H9 (cell line): ENCODE data around the gene RNF186. TPM values are rescaled to one million over a fixed set of nuclear protein-coding genes. Genes with fewer than 3 reads are reported as not detected.

Source experiments
- DNase-seq: peaks from one replicate; pipeline ENCODE4 v3.0.0-alpha.2; 2017
- H2AFZ ChIP-seq: one replicate; pipeline ENCODE4 v1.6.1; 2013; ENCODE audit warnings: mild to moderate bottlenecking, low read length, control low read depth, moderate library complexity
- H2AK5ac ChIP-seq: 2 replicates; pipeline ENCODE4 v1.6.1; 2013; ENCODE audit warnings: low read length, control low read depth, mixed read lengths; ENCODE audit not compliant: insufficient read length
- H2BK120ac ChIP-seq: one replicate; pipeline ENCODE4 v1.6.1; 2013; ENCODE audit warnings: low read depth, mild to moderate bottlenecking, low read length, control low read depth, inconsistent platforms; ENCODE audit not compliant: poor library complexity, severe bottlenecking
- H2BK12ac ChIP-seq: 2 replicates; pipeline ENCODE4 v1.6.1; 2013; ENCODE audit warnings: low read length, control low read depth, mixed read lengths, low read depth; ENCODE audit not compliant: insufficient read length
- H2BK15ac ChIP-seq: 2 replicates; pipeline ENCODE4 v1.6.1; 2013; ENCODE audit warnings: low read depth, low read length, control low read depth
- H2BK20ac ChIP-seq: one replicate; pipeline ENCODE4 v1.6.1; 2013; ENCODE audit warnings: low read depth, mild to moderate bottlenecking, low read length, control low read depth, inconsistent platforms; ENCODE audit not compliant: poor library complexity, severe bottlenecking
- H2BK5ac ChIP-seq: 2 replicates; pipeline ENCODE4 v1.6.1; 2013; ENCODE audit warnings: low read length, control low read depth, mixed read lengths; ENCODE audit not compliant: insufficient read length
- H3K14ac ChIP-seq: 2 replicates; pipeline ENCODE4 v1.6.1; 2013; ENCODE audit warnings: low read length, control low read depth; ENCODE audit not compliant: insufficient read depth
- H3K18ac ChIP-seq: 2 replicates; pipeline ENCODE4 v1.6.1; 2013; ENCODE audit warnings: low read depth, mild to moderate bottlenecking, mixed read lengths, low read length, control low read depth; ENCODE audit not compliant: insufficient read length
- H3K23ac ChIP-seq: 2 replicates; pipeline ENCODE4 v1.6.1; 2013; ENCODE audit warnings: low read length, control low read depth, mixed read lengths, low read depth; ENCODE audit not compliant: insufficient read length
- H3K23me2 ChIP-seq: 2 replicates; pipeline ENCODE4 v1.6.1; 2013; ENCODE audit warnings: low read depth, mild to moderate bottlenecking, mixed read lengths, low read length, control low read depth; ENCODE audit not compliant: insufficient read length, poor library complexity, severe bottlenecking
- H3K27ac ChIP-seq: 2 replicates; pipeline ENCODE4 v1.5.1; 2013; ENCODE audit warnings: low read length, control low read depth, mixed read lengths, low read depth; ENCODE audit not compliant: insufficient read length
- H3K27me3 ChIP-seq: 2 replicates; pipeline ENCODE4 v1.6.1; 2013; ENCODE audit warnings: low read length, control low read depth, inconsistent platforms; ENCODE audit not compliant: insufficient read depth
- H3K4ac ChIP-seq: 2 replicates; pipeline ENCODE4 v1.6.1; 2013; ENCODE audit warnings: low read depth, mild to moderate bottlenecking, control low read depth, inconsistent platforms, low read length, moderate library complexity
- H3K4me1 ChIP-seq: 2 replicates; pipeline ENCODE4 v1.6.1; 2013; ENCODE audit warnings: low read length, control low read depth, inconsistent platforms; ENCODE audit not compliant: insufficient read depth
- H3K4me2 ChIP-seq: 2 replicates; pipeline ENCODE4 v1.6.1; 2013; ENCODE audit warnings: low read length, control low read depth, mixed read lengths; ENCODE audit not compliant: insufficient read length, insufficient read depth
- H3K56ac ChIP-seq: 2 replicates; pipeline ENCODE4 v1.6.1; 2013; ENCODE audit warnings: low read depth, mild to moderate bottlenecking, mixed read lengths, low read length, control low read depth; ENCODE audit not compliant: insufficient read length
- H3K79me1 ChIP-seq: 2 replicates; pipeline ENCODE4 v1.6.1; 2013; ENCODE audit warnings: low read depth, mild to moderate bottlenecking, moderate library complexity, low read length, control low read depth, inconsistent platforms; ENCODE audit not compliant: insufficient read depth, poor library complexity, severe bottlenecking
- H3K79me2 ChIP-seq: 2 replicates; pipeline ENCODE4 v1.6.1; 2013; ENCODE audit warnings: low read length, control low read depth, inconsistent platforms; ENCODE audit not compliant: insufficient read depth
- H3K9ac ChIP-seq: 2 replicates; pipeline ENCODE4 v1.6.1; 2013; ENCODE audit warnings: low read length, control low read depth, mixed read lengths; ENCODE audit not compliant: insufficient read length; ENCODE audit errors: extremely low read depth
- H3K9me3 ChIP-seq: one replicate; pipeline ENCODE4 v1.6.1; 2013; ENCODE audit warnings: low read depth, low read length, inconsistent platforms; ENCODE audit not compliant: control insufficient read depth
- H3T11ph ChIP-seq: one replicate; pipeline ENCODE4 v1.6.1; 2013; ENCODE audit warnings: mild to moderate bottlenecking, low read length, control low read depth, inconsistent platforms
- H4K20me1 ChIP-seq: one replicate; pipeline ENCODE4 v1.6.1; 2013; ENCODE audit not compliant: control insufficient read depth, insufficient read length, insufficient read depth
- H4K5ac ChIP-seq: 2 replicates; pipeline ENCODE4 v1.6.1; 2013; ENCODE audit warnings: low read depth, mild to moderate bottlenecking, mixed read lengths, low read length, control low read depth; ENCODE audit not compliant: insufficient read length
- H4K8ac ChIP-seq: replicated peaks from 2 replicates; pipeline ENCODE4 v1.6.1; 2013; ENCODE audit warnings: low read length, control low read depth, mixed read lengths, low read depth; ENCODE audit not compliant: insufficient read length
- H4K91ac ChIP-seq: 2 replicates; pipeline ENCODE4 v1.6.1; 2013; ENCODE audit warnings: low read depth, mild to moderate bottlenecking, moderate library complexity, mixed read lengths, low read length, control low read depth; ENCODE audit not compliant: insufficient read length
- H3K27ac Mint-ChIP-seq, 3 experiments: 2 replicates in 2 of 3; 3 replicates in 1 of 3; pipeline ENCODE4 v1.8.0; 2020 to 2021; ENCODE audit warnings: mixed read lengths in 3 of 3, mild to moderate bottlenecking in 1 of 3, moderate library complexity in 1 of 3
- H3K27me3 Mint-ChIP-seq: 2 replicates; pipeline ENCODE4 v1.8.0; 2021; ENCODE audit warnings: low read depth, mild to moderate bottlenecking, moderate library complexity, mixed read lengths
- H3K36me3 Mint-ChIP-seq, 3 experiments: 2 replicates in 2 of 3; 3 replicates in 1 of 3; pipeline ENCODE4 v1.8.0; 2020 to 2021; ENCODE audit warnings: low read depth in 3 of 3, mixed read lengths in 3 of 3; ENCODE audit not compliant: insufficient read depth in 1 of 3
- H3K4me1 Mint-ChIP-seq, 2 experiments: 2 replicates each; pipeline ENCODE4 v1.8.0; 2020; ENCODE audit warnings: mixed read lengths in 2 of 2
- H3K4me3 Mint-ChIP-seq, 2 experiments: 2 replicates in 1 of 2; 3 replicates in 1 of 2; pipeline ENCODE4 v1.8.0; 2020 to 2021; ENCODE audit warnings: mild to moderate bottlenecking in 2 of 2, mixed read lengths in 2 of 2, moderate library complexity in 1 of 2
- H3K9me3 Mint-ChIP-seq, 2 experiments: 2 replicates in 1 of 2; 3 replicates in 1 of 2; pipeline ENCODE4 v1.8.0; 2020; ENCODE audit warnings: mild to moderate bottlenecking in 2 of 2, mixed read lengths in 2 of 2, moderate library complexity in 1 of 2
- CTCF ChIP-seq: fragments of 200-600 bp; sonication (generic); conservative IDR thresholded peaks from 3 replicates; pipeline ENCODE4 v1.8.0; 2021; ENCODE audit warnings: antibody characterized with exemption, mild to moderate bottlenecking
- WGBS: extraction: QIAGEN DNeasy Blood & Tissue Kit; methylation state at CpG from one replicate; pipeline ENCODE4 v1.1.7; 2013; ENCODE audit warnings: missing lambda C conversion rate, low lambda C conversion rate, mixed read lengths; ENCODE audit not compliant: insufficient read length; ENCODE audit errors: extremely low coverage; 5-methylcytosine and 5-hydroxymethylcytosine counted together
- total RNA-seq: library from RNA; stranded (reverse); gene quantifications from 2 replicates; pipeline ENCODE4 v1.2.1, GENCODE V29; 2021

RNF186 gene
- total RNA-seq, 1 experiment from 2014 or later = not detected

- no peak overlapping the region for H2AK5ac ChIP-seq
- no peak overlapping the region for H3K14ac ChIP-seq
- peaks cover 3 to 7% of the 10 kb centered on the region in 2 experiments; a peak in 4 of 5 replicates for H3K9me3 Mint-ChIP-seq
- no peaks in the 10 kb centered on the region for H3K9me3 ChIP-seq
- H3K4ac ChIP-seq = no peak overlapping the region
- no peaks in the 10 kb centered on the region for H3K79me1 ChIP-seq
- no peak overlapping the region for H3K4me2 ChIP-seq
- H2BK12ac ChIP-seq = no peak overlapping the region
- no peaks in the 10 kb centered on the region; a peak in 2 of 7 replicates for H3K36me3 Mint-ChIP-seq
- no peaks in the 10 kb centered on the region for H3K23me2 ChIP-seq
- H3K4me1 Mint-ChIP-seq = no peaks in the 10 kb centered on the region
- no peak overlapping the region for H3K56ac ChIP-seq
- no peak overlapping the region for H3K18ac ChIP-seq
- H3K27ac ChIP-seq = no peak overlapping the region
- no peaks in the 10 kb centered on the region for H3K27me3 ChIP-seq
- H3K23ac ChIP-seq = no peak overlapping the region
- no peak overlapping the region for H2BK20ac ChIP-seq
- no peak overlapping the region for H4K5ac ChIP-seq
- no peak overlapping the region for H3K9ac ChIP-seq
- H2AFZ ChIP-seq = no peak overlapping the region
- H4K20me1 ChIP-seq = no peaks in the 10 kb centered on the region
- no peaks in the 10 kb centered on the region for H3K79me2 ChIP-seq
- no peak overlapping the region for H3K4me3 Mint-ChIP-seq
- H2BK120ac ChIP-seq = no peak overlapping the region
- H3K27me3 Mint-ChIP-seq = peaks cover 10% of the 10 kb centered on the region
- TF ChIP-seq CTCF = no peak
- H4K8ac ChIP-seq = no peak overlapping the region
- no peak overlapping the region for H2BK15ac ChIP-seq
- no peak overlapping the region for H4K91ac ChIP-seq
- no peak for DNase-seq
- no peak overlapping the region for H3K27ac Mint-ChIP-seq
- H2BK5ac ChIP-seq = no peak overlapping the region
- no peaks in the 10 kb centered on the region for H3K4me1 ChIP-seq
- no CpG with 5 or more reads among the region's 3 CpGs for WGBS
- H3T11ph ChIP-seq = no peak overlapping the region
These were observed 16.4 kb upstream of the RNF186 start for GRCh38 chr1:19831441-19831840.
